IMR-90 (cell line): Measurements from ENCODE around the gene RAB4B. TPM values are rescaled to one million over a fixed set of nuclear protein-coding genes. Genes with fewer than 3 reads are reported as not detected.

ENCODE experiments used
- ATAC-seq: fragments of 200-7000 bp; cut with Tn5 transposase; 2 replicates; pipeline ENCODE4 v1.9.1; 2020; ENCODE audit warnings: low read depth, mild to moderate bottlenecking, moderate library complexity
- BruUV-seq: library from RNA; stranded (reverse); fragments of 400-500 nt; replicated peaks from 2 replicates; lab custom pipeline; 2021; lab: Mats Ljungman, UMichigan
- CTCF ChIA-PET: fragments of 300-600 bp; formaldehyde crosslinking; extraction: SDS; loops from one replicate; lab custom pipeline; 2021; ENCODE audit warnings: antibody characterized with exemption; lab: Yijun Ruan, JAX
- POLR2A ChIA-PET: fragments of 300-600 bp; sonication (Branson Sonifier 250); formaldehyde crosslinking; loops from one replicate; lab custom pipeline; 2022; ENCODE audit warnings: antibody characterized with exemption; ENCODE audit not compliant: unreplicated experiment; lab: Charles Lee
- DNase-seq: peaks from one replicate; pipeline ENCODE4 v3.0.0; 2013
- H2AFZ ChIP-seq: replicated peaks from 2 replicates; pipeline ENCODE3; 2013; ENCODE audit warnings: low read length, mild to moderate bottlenecking; ENCODE audit not compliant: poor library complexity
- H2AK5ac ChIP-seq: 2 replicates; pipeline ENCODE4 v1.6.1; 2013; ENCODE audit warnings: low read depth, low read length, inconsistent platforms
- H2AK9ac ChIP-seq: replicated peaks from 2 replicates; pipeline ENCODE3; 2013; ENCODE audit warnings: mild to moderate bottlenecking, low read depth, low read length, moderate library complexity; ENCODE audit not compliant: poor library complexity
- H2BK120ac ChIP-seq: 2 replicates; pipeline ENCODE4 v1.6.1; 2013; ENCODE audit warnings: low read depth, low read length, inconsistent platforms
- H2BK15ac ChIP-seq: 3 replicates; pipeline ENCODE4 v1.6.1; 2013; ENCODE audit warnings: low read depth, low read length, inconsistent platforms
- H2BK20ac ChIP-seq: 2 replicates; pipeline ENCODE4 v1.6.1; 2013; ENCODE audit warnings: low read depth, mild to moderate bottlenecking, inconsistent platforms, low read length, moderate library complexity
- H2BK5ac ChIP-seq: 2 replicates; pipeline ENCODE4 v1.6.1; 2013; ENCODE audit warnings: mild to moderate bottlenecking, low read depth, low read length, inconsistent platforms; ENCODE audit not compliant: poor library complexity, severe bottlenecking
- H3K14ac ChIP-seq: replicated peaks from 2 replicates; pipeline ENCODE4 v1.6.1; 2013; ENCODE audit warnings: low read depth, low read length, inconsistent platforms
- H3K18ac ChIP-seq: 2 replicates; pipeline ENCODE4 v1.6.1; 2013; ENCODE audit warnings: low read depth, low read length, control low read depth
- H3K23ac ChIP-seq: 2 replicates; pipeline ENCODE4 v1.6.1; 2013; ENCODE audit warnings: low read depth, low read length, inconsistent platforms
- H3K27ac ChIP-seq: 2 replicates; pipeline ENCODE4 v1.5.1; 2013; ENCODE audit warnings: mild to moderate bottlenecking, control low read depth, low read length; ENCODE audit not compliant: insufficient read depth
- H3K27me3 ChIP-seq: 2 replicates; pipeline ENCODE4 v1.6.1; 2013; ENCODE audit warnings: low read length; ENCODE audit not compliant: control insufficient read depth, insufficient read depth
- H3K36me3 ChIP-seq: 2 replicates; pipeline ENCODE4 v1.6.1; 2013; ENCODE audit warnings: low read length, mixed read lengths; ENCODE audit not compliant: control insufficient read depth, insufficient read depth
- H3K4ac ChIP-seq: 2 replicates; pipeline ENCODE4 v1.6.1; 2013; ENCODE audit warnings: low read depth, low read length, inconsistent platforms
- H3K4me1 ChIP-seq: 2 replicates; pipeline ENCODE4 v1.6.1; 2013; ENCODE audit warnings: low read length, mixed read lengths; ENCODE audit not compliant: control insufficient read depth, insufficient read depth
- H3K4me2 ChIP-seq: 2 replicates; pipeline ENCODE4 v1.6.1; 2013; ENCODE audit warnings: low read depth, mild to moderate bottlenecking, control low read depth, low read length, moderate library complexity
- H3K4me3 ChIP-seq: 2 replicates; pipeline ENCODE4 v1.5.1; 2013; ENCODE audit warnings: low read depth, mild to moderate bottlenecking, control low read depth, low read length, moderate library complexity; ENCODE audit not compliant: insufficient read depth
- H3K56ac ChIP-seq: 2 replicates; pipeline ENCODE4 v1.6.1; 2013; ENCODE audit warnings: low read length, inconsistent platforms; ENCODE audit not compliant: insufficient read depth; ENCODE audit errors: extremely low read depth
- H3K79me1 ChIP-seq, 2 experiments: 2 replicates each; pipeline ENCODE4 v1.6.1; 2013; ENCODE audit warnings: low read length in 2 of 2, inconsistent platforms in 1 of 2, low read depth in 1 of 2
- H3K9ac ChIP-seq: 2 replicates; pipeline ENCODE4 v1.6.1; 2013; ENCODE audit warnings: low read depth, low read length, control low read depth
- H3K9me1 ChIP-seq: 2 replicates; pipeline ENCODE4 v1.6.1; 2013; ENCODE audit warnings: low read length, inconsistent platforms; ENCODE audit not compliant: insufficient read depth
- H3K9me3 ChIP-seq: 2 replicates; pipeline ENCODE4 v1.6.1; 2013; ENCODE audit warnings: low read length; ENCODE audit not compliant: control insufficient read depth, insufficient read depth
- H4K20me1 ChIP-seq: 2 replicates; pipeline ENCODE4 v1.6.1; 2013; ENCODE audit warnings: low read length, inconsistent platforms; ENCODE audit not compliant: insufficient read depth
- H4K5ac ChIP-seq: 2 replicates; pipeline ENCODE4 v1.6.1; 2013; ENCODE audit warnings: mild to moderate bottlenecking, low read depth, low read length, control low read depth
- H4K8ac ChIP-seq, 2 experiments: 2 replicates each; pipeline ENCODE4 v1.6.1; 2013; ENCODE audit warnings: low read depth in 2 of 2, low read length in 2 of 2, control low read depth in 1 of 2, inconsistent platforms in 1 of 2
- H4K91ac ChIP-seq: 2 replicates; pipeline ENCODE4 v1.6.1; 2013; ENCODE audit warnings: low read depth, low read length, inconsistent platforms; ENCODE audit not compliant: insufficient read depth
- MAFK ChIP-seq: IDR thresholded peaks from 2 replicates; pipeline ENCODE4 v1.6.1; 2012; ENCODE audit warnings: low read depth, low read length, improper control_type of control experiment
- POLR2A ChIP-seq: IDR thresholded peaks from 2 replicates; pipeline ENCODE4 v1.6.1; 2012; ENCODE audit warnings: mild to moderate bottlenecking, low read depth, low read length
- WGBS, 2 experiments: methylation state at CpG; one replicate each; pipeline versions ENCODE4 v1.1.5 to v1.1.7; 2013; ENCODE audit warnings: missing lambda C conversion rate in 2 of 2; ENCODE audit not compliant: insufficient read length in 1 of 2; ENCODE audit errors: extremely low coverage in 2 of 2; 5-methylcytosine and 5-hydroxymethylcytosine counted together
- dilution Hi-C: fragments of 300-500 bp; cut with HindIII; formaldehyde crosslinking; loops from one replicate; pipeline ENCODE4 v1.14.3; 2018; ENCODE audit warnings: low sequenced_read_pairs; ENCODE audit not compliant: unreplicated experiment
- in situ Hi-C: fragments of 300-500 bp; cut with MboI; formaldehyde crosslinking; loops from 3 replicates; pipeline ENCODE4 v1.14.3; 2019; ENCODE audit warnings: low sequenced_read_pairs, inconsistent platforms, mixed read lengths
- intact Hi-C: fragments of 100-400 bp; cut with micrococcal nuclease; formaldehyde crosslinking; loops from 2 replicates; pipeline ENCODE4 v1.10.0; 2022
- polyA plus RNA-seq, 3 experiments: library from polyadenylated mRNA; depleted of rRNA; stranded (reverse); fragments of >200 nt; gene quantifications; 2 replicates each; pipeline ENCODE4 v1.2.3, GENCODE V29; 2012; ENCODE audit warnings: low replicate concordance in 1 of 3
- total RNA-seq: library from RNA; depleted of rRNA; stranded (reverse); fragments of >200 nt; gene quantifications from 2 replicates; pipeline ENCODE4 v1.2.3, GENCODE V29; 2012
- TF ChIP-seq, protein P1 (sequence below): fragments of 150-350 bp; IDR thresholded peaks from 2 replicates; pipeline ENCODE4 v1.6.1; 2017; ENCODE audit warnings: mild to moderate bottlenecking, antibody characterized with exemption, low read length, low read depth

RAB4B gene
- total and polyA plus RNA-seq, 2 of the 4 experiments (the other 2 are of a cell fraction): 7.9 to 21.4 TPM

DNA sequence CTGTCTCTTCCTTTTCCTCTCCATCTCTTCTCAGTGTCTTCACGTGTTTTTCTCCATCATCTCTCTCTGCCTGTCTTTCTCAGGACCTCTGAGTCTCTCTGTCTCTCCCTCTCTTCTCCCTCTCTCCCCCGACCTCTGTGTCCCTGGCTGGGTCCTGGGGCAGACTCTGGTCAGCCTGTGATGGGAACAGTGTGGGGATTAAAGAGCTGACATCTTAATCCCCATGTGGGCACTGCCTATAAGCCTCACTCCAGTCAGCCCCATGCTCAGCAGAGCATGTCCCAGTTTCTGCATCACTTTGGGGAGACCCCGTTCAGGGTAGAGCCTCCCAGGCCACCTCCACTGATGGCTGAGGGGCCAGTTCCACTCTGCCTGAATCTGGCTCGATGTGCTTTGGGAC is 37.2 kb downstream of the RAB4B start:
- Histone ChIP-seq H2BK120ac (no peak overlapping the region), H2BK15ac (no peak overlapping the region), H2AFZ (no peak overlapping the region), H2AK9ac (no peak overlapping the region), H3K18ac (no peak overlapping the region), H4K8ac (no peak overlapping the region), H2AK5ac (no peak overlapping the region), H3K27me3 (no peaks in the 10 kb centered on the region), H3K14ac (no peak overlapping the region), H3K4ac (no peak overlapping the region), H3K56ac (no peak overlapping the region), H3K79me1 (peaks cover 0 to 9% of the 10 kb centered on the region in 2 experiments; a peak in 2 of 4 replicates), H3K4me2 (no peak overlapping the region), H3K4me1 (peaks cover 12% of the 10 kb centered on the region), H3K9ac (no peak overlapping the region), H4K5ac (no peak overlapping the region), H4K91ac (no peak overlapping the region), H3K27ac (no peak overlapping the region), H4K20me1 (peaks cover 6% of the 10 kb centered on the region; the same call in 1 of the 2 replicates), H2BK20ac (no peak overlapping the region), H3K36me3 (no peaks in the 10 kb centered on the region; the same call in 1 of the 2 replicates), H3K9me1 (no peaks in the 10 kb centered on the region), H2BK5ac (no peak overlapping the region), H3K23ac (no peak overlapping the region), H3K4me3 (no peak overlapping the region), H3K9me3 (no peaks in the 10 kb centered on the region)
- no CpG with 5 or more reads among the region's 4 CpGs for WGBS, 2 experiments
- in situ Hi-C loops (no loop called here), dilution Hi-C loops (no loop called here), intact Hi-C loops (no loop called here)
- no TSS peak for BruUV-seq
- CTCF ChIA-PET: interaction anchor here (0.6 kb wide), 1 partner anchor 17 kb away, joined by 3 read pairs; no protein-coding TSS in a partner anchor
- no peak for ATAC-seq
- DNase-seq: no peak
- TF ChIP-seq MAFK (no peak), POLR2A (no peak)
- TF ChIP-seq, protein P1, sequence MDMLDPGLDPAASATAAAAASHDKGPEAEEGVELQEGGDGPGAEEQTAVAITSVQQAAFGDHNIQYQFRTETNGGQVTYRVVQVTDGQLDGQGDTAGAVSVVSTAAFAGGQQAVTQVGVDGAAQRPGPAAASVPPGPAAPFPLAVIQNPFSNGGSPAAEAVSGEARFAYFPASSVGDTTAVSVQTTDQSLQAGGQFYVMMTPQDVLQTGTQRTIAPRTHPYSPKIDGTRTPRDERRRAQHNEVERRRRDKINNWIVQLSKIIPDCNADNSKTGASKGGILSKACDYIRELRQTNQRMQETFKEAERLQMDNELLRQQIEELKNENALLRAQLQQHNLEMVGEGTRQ: no peak
- POLR2A ChIA-PET: no interaction called here
